GDM1 (cell line): ENCODE data around the gene SSBP4.

ENCODE experiments used
- DNase-seq: peaks from one replicate; lab custom pipeline; 2025; lab: John Stamatoyannopoulos, UW

The SSBP4 gene

DNA sequence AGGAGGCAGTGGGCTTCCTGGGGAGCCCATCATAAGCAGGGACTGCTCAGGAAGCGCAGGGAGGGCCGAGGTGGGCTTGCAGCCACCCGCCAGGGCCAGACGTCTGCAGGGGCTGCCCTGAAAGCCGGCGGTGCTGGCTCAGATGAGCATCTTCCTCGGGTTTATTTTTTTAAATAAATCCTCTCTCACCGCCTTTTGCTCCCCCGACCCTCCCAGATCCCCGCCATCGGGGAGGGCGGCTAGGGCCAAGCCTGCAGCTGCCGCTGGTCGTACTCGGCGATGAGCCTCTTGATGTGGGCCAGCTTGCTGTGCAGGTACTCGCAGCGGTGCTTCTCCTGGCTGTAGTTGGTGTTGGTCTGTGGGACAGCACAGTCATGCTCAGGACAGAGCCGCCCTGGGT lies 25.3 kb downstream of the SSBP4 start:
- no peak for DNase-seq

GRCh38 chr19:18445262-18445948 lies 26.2 kb downstream of the SSBP4 start:
- no peak for DNase-seq

- DNase-seq: no peak
Measured at GRCh38 chr19:18446145-18446810, 27.1 kb downstream of the SSBP4 start.

DNA sequence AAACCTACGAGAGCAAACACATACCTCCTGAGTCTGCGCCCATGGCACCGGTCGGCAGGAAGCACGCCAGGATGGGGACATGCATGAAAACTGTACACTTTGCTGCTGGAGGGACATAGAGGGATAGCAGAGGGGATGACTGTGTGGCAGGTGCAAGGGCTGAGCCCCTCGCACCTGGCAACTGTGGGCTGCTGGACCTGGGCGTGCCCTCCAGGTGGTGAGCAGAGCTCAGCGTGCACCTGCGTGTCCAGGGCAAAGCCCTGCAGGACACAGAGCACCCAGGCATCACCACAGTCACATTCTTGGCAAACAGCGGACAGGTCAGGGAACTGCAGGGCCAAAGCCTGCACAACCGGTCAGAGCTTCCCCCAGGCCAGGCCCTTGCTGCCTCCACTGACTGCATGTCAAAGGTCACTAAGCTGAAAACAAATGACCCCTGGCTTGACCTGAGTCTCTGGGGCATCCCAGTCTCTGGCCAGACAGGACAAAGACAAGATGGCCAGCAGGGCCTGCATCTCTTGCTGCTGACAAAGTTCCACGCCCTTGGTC lies 27.7 kb downstream of the SSBP4 start:
- no peak for DNase-seq

DNA sequence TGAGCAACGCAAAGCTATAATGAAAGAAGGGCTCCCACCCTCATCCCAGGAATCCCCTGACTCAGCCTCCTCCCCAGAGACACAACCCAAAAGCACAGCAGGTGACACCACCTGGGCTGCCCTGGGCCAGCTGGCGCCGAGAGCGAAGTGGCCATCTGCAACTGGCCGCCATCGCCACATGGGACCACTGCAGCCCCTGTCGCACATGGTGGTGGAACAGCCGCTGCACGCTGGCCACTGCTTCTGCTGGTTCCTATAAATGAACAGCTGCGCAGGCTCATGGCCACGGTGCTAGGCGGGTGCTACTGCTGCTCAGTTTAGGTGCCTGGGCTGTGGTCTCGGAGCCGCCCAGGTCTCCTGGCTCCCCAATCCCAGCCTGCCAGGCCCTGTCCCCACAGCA lies 30.4 kb downstream of the SSBP4 start:
- no peak for DNase-seq

DNA sequence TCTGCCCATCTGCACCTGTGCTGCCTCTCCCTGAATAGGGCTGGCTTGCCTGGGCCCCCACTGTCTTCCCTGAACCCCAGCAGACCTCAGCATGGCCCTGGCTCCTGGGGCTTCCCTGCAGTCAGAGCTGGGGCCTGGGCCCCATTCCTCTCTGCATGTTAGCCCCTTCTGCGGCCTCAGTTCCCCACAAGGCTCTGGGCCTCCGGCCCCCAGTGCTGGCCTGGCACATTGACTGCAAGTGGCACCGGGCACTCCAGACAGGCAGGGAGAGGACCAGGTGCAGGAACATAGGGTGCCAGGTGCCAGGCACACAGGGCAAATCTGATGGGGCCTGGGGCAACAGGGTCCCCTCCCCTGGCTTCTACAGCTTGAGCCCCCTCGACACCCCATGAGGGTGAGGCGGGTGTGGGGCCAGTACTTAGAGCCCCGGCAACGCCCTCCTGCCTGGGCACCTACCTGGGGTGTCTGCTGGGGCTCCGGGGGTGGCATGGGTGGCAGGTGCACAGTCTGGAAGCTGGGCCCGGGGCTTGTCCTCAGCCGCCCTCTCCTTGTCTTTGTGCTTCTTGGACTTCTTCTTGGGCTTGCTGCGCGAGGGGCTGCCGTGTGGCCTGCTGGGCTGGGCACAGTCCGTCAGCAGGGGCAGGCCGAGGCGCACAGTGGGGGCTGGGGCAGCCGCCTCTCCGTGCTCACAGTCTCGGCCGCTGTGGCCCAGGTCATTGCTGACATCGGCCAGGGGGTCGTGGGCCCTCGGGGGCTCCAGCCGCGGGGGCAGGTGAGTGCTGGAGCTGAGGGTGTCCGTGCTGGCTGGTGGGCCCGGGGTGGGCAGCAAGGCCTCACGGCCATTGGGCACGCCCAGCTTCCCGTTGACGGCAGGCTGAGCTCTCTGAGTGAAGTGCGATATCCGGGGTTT lies 31.1 kb downstream of the SSBP4 start:
- DNase-seq: no peak

DNA sequence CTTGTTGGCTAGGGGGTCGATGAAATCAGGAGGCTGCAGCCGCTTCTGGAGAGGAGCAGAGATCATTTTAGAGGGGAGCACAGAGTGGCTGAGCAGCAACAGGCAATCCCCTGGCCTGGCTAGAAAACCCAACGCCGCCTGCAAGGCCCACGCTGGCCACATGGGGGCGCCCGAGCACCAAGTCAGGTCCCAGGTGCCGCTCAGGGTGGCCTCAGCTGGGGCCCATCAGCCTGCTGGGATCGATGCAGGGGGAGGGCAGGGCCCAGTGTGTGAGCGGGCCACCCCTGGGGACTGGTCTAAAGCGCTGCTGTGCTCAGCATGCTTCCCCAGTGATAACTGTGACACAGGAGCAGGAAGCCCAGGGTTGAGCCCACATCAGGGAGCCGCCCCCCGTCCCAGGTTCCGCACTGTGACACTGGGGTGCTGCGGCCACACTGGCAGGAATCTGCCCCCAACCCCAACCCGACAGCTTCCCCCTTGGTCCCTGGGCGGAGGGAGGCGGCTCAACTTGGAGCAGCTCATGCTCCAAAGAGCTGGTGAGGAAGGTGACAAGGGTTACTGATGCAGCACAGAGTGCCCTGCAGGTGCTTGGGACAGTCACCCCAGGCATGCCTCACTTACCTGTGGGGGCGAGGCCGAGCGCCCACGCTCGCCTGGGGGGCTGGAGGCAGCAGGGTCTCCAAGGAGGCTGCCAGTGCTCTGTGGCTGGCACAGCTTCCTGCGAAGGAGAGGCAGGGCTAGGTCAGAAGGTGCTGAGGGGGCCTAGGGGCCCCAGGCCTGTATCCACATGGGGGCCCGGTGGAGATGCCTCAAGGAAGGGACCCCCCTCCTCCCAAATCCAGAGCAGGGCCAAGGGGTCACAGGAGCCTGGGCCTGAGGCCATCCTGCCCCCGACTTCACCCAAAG lies 32.0 kb downstream of the SSBP4 start:
- DNase-seq: peak; percentile 59

DNA sequence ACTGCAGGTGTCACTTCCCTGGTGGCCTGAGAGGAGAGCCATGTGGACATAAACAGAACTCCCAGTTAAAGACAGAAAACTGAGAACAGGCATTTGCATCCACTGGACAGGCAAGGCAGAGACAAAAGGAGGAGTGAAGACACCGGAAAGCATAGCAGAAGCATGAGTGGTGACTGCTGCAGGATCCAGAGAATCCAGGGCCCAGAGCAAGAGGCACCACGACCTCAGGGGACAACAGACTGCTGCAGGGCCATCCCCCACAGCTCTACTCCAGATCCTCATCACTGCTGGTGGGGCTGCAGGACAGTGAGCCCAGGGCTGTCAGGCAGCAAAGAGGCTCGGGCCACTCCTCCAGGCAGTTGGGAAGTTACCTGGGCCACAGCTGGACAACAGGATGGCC lies 33.2 kb downstream of the SSBP4 start:
- DNase-seq: no peak

DNA sequence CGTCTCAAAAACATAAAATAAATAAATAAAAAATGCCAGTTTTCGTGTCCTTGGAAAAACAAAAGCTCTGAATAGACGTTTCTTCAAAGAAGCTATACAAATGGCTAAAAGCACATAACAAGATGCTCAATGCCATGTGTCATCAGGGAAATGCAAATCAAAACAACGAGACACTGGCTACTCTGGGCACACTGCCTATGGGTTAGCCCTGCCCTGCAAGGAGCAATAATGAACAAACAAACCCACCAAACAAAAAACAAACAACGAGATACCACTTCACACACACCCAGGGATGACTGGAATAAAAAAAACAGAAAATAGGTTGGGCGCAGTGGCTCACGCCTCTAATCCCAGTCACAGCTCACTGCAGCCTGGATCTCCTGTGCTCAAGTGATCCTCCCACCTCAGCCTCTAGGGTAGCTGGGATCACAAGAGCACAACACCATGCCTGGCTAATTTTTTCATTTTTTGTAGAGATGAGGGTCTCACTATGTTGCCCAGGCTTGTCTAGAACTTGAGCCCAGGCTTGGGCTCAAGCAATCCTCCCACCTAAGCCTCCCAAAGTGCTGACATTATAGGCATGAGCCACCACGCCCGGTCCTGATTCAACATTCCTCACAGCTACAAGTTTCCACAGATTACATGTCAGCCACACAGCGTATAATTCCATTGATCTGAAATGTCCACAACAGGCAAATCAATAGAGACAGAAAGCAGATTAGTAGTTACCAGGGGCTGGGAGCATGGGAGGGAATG lies 34.2 kb downstream of the SSBP4 start:
- DNase-seq: no peak

DNA sequence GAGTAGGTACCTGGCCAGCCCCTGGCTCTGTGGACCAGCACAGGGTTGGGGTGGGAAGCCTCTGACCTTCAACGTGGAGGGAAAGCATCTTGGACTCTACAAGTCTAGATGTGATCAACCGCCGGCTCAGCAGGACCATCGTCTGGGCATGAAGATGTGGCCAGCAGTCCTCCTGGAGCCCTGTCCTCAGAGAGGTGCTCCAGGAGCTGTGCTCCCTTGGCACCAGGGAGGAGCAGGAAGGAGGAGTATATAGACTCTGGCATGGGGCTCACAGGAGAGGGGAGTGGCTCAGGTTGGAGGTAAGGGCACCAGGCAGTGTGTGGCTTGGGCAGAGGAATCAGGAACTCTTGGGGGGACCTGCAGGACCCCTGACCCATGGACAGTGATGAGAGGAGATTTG lies 37.1 kb downstream of the SSBP4 start:
- DNase-seq: no peak

DNA sequence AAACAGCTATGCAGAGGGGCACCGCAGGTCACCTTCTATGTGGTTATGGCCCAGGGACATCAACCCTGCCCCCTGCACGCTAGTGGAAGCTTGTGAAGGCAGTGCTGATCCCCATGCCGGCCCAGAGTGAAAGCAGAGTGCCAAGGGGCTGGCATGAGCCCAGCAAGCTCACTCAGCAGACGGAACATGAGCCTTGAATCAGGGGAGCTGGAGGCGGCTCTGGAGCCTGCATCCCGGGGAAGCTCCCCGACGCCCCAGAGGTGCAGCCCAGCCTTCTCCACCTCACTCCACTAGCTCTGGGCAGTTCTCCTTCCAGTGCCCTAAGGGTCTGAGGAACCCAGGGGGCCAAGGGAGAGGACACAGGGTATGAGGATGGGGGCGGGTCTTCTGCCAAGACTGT lies 37.8 kb downstream of the SSBP4 start:
- DNase-seq: no peak

GRCh38 chr19:18457483-18458331 lies 38.5 kb downstream of the SSBP4 start:
- no peak for DNase-seq

- DNase-seq: no peak
Measured at GRCh38 chr19:18460900-18461299, 41.7 kb downstream of the SSBP4 start.

DNA sequence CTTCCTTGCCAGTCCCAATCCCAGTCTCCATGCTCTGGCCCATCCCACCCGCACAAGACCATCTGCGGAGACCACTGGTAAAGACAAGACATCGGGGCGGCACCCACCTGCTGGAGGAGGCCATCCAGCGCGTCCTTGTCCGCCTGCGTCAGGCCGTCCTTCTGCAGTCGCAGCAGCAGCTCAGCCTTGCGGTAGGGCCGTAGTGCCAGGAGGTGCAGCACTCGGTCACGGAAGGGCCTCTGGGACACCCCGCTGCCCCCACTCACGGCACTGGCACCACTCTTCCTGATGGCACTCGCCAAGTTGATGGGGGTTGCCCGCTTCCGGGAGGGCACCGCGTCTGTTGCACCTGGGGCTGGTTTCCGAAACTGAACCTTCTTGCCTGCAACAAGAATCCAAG lies 42.3 kb downstream of the SSBP4 start:
- no peak for DNase-seq

DNA sequence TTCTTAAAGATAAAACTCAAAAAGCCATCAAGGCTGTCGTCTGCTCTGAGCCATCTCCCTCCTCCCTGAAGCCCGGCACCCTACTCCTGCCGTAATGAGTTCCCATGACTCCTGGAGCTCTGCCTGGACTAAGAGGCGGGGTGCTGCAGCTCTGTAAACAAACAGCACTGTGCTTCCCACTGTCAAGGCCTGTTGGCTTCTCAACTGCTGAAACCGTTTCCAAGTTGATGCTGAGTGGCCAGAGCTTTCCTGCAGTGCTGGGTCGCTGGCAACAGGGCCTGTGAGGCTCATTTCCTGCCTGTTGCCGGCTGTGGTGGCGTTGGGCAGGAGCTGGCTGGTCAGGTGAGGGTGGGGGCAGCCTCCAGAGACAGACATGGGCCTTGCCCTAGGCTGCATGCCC lies 45.4 kb downstream of the SSBP4 start:
- DNase-seq: no peak

- no peak for DNase-seq
Measured at GRCh38 chr19:18465214-18465963, 46.2 kb downstream of the SSBP4 start.

DNA sequence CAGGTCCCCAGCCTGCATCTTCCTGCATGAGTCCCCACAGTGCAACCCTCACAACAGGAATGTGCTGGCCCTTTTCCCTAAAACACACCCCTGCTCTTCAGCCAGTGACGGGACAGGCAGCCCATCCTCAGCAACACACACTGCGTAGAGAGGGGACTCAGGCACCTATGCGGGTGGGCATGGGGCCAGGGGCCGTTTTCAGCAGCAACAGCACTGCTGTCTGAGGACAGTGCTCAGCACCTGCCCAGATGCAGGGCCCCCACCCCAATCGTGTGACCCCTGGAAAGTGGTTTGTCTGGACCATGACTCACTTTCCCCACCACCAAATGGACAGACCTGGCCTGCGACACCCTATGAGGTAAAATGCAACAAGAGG lies 46.8 kb downstream of the SSBP4 start:
- no peak for DNase-seq

GRCh38 chr19:18466354-18466753 lies 47.2 kb downstream of the SSBP4 start:
- no peak for DNase-seq

DNA sequence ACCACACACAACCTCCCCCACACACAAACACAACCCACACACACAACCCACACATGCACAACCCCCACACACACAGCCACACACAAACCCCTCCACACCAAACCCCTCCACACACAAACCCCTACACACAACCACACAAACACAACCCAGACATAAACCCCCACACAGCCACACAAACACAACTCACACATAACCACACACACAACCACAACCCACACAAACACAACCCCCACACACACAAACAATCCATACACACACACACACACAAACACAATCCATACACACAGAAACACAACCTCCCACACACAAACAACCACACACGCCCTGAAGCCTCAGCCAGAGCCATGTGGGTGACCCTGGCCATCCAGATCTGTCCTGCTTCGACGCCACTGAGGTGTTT lies 48.8 kb downstream of the SSBP4 start:
- DNase-seq: no peak
